HepG2 (cell line): ENCODE data around the gene GPS1. TPM values are rescaled to one million over a fixed set of nuclear protein-coding genes. Genes with fewer than 3 reads are reported as not detected.

Experiments
- CCDC6 ChIP-seq: sonication (generic); formaldehyde crosslinking; IDR thresholded peaks from 2 replicates; pipeline ENCODE4 v1.8.1; 2022; ENCODE audit warnings: mild to moderate bottlenecking, missing genetic modification reagents, moderate library complexity
- CERS6 ChIP-seq: sonication (generic); formaldehyde crosslinking; IDR thresholded peaks from 2 replicates; pipeline ENCODE4 v1.5.0; 2020; ENCODE audit warnings: missing genetic modification reagents
- EED ChIP-seq: sonication (generic); formaldehyde crosslinking; IDR thresholded peaks from 2 replicates; pipeline ENCODE4 v1.5.0; 2020; ENCODE audit warnings: mild to moderate bottlenecking, missing genetic modification reagents
- HMG20A ChIP-seq: IDR thresholded peaks from 2 replicates; pipeline ENCODE4 v1.6.1; 2016; ENCODE audit warnings: borderline replicate concordance
- KDM1A ChIP-seq: IDR thresholded peaks from 2 replicates; pipeline ENCODE4 v1.6.1; 2016; ENCODE audit warnings: missing compliant biosample characterization
- KDM5A ChIP-seq: fragments of 200-600 bp; sonication (generic); IDR thresholded peaks from 2 replicates; pipeline ENCODE4 v1.7.0; 2018; ENCODE audit warnings: antibody characterized with exemption, mild to moderate bottlenecking, low read length, borderline replicate concordance
- SP5 ChIP-seq: IDR thresholded peaks from 2 replicates; pipeline ENCODE4 v1.6.1; 2016; ENCODE audit warnings: low read depth, borderline replicate concordance
- TRIM22 ChIP-seq: fragments of 450-650 bp; IDR thresholded peaks from 2 replicates; pipeline ENCODE4 v1.6.1; 2017
- ZBTB25 ChIP-seq: IDR thresholded peaks from 2 replicates; pipeline ENCODE4 v1.6.1; 2018; ENCODE audit warnings: missing genetic modification reagents
- ZBTB33 ChIP-seq: sonication (generic); formaldehyde crosslinking; IDR thresholded peaks from 2 replicates; pipeline ENCODE4 v1.4.0; 2020; ENCODE audit warnings: missing genetic modification reagents
- ZBTB34 ChIP-seq: sonication (generic); formaldehyde crosslinking; IDR thresholded peaks from 2 replicates; pipeline ENCODE4 v1.8.0; 2022; ENCODE audit warnings: mild to moderate bottlenecking, missing genetic modification reagents
- ZNF207 ChIP-seq: fragments of 450-650 bp; IDR thresholded peaks from 2 replicates; pipeline ENCODE4 v1.6.1; 2016; ENCODE audit warnings: antibody characterized with exemption, borderline replicate concordance
- ZNF253 ChIP-seq: sonication (generic); formaldehyde crosslinking; IDR thresholded peaks from 2 replicates; pipeline ENCODE4 v1.8.0; 2022; ENCODE audit warnings: mild to moderate bottlenecking, missing genetic modification reagents, borderline replicate concordance
- ZNF263 ChIP-seq: sonication (generic); formaldehyde crosslinking; IDR thresholded peaks from 2 replicates; pipeline ENCODE4 v1.4.0; 2020; ENCODE audit warnings: missing genetic modification reagents
- ZNF414 ChIP-seq: sonication (generic); formaldehyde crosslinking; IDR thresholded peaks from 2 replicates; pipeline ENCODE4 v1.5.0; 2020; ENCODE audit warnings: missing genetic modification reagents
- ZNF44 ChIP-seq: sonication (generic); formaldehyde crosslinking; IDR thresholded peaks from 2 replicates; pipeline ENCODE4 v1.5.1; 2020; ENCODE audit warnings: mild to moderate bottlenecking, missing genetic modification reagents
- ZNF512 ChIP-seq: sonication (generic); formaldehyde crosslinking; IDR thresholded peaks from 2 replicates; pipeline ENCODE4 v1.4.0; 2020; ENCODE audit warnings: mild to moderate bottlenecking, missing genetic modification reagents
- ZNF569 ChIP-seq: sonication (generic); formaldehyde crosslinking; IDR thresholded peaks from 2 replicates; pipeline ENCODE4 v1.5.0; 2020; ENCODE audit warnings: mild to moderate bottlenecking, missing genetic modification reagents, moderate library complexity, borderline replicate concordance
- ZNF816 ChIP-seq: sonication (generic); formaldehyde crosslinking; IDR thresholded peaks from 2 replicates; pipeline ENCODE4 v1.8.0; 2022; ENCODE audit warnings: missing genetic modification reagents, mild to moderate bottlenecking, borderline replicate concordance
- polyA plus RNA-seq, 8 experiments: library from polyadenylated mRNA; depleted of rRNA in 3 of 8; stranded (reverse) in 7 of 8; unstranded in 1 of 8; fragments of >200 nt; fragmentation: Illumina TruSeq in 4 of 8; extraction: Trizol in 4 of 8; gene quantifications; 2 replicates each; pipeline versions ENCODE4 v1.2.1 to v1.2.3, GENCODE V29; 2011 to 2016; ENCODE audit warnings: low read depth in 4 of 8, missing spikeins in 1 of 8, mixed read lengths in 1 of 8; ENCODE audit not compliant: insufficient read depth in 1 of 8
- total RNA-seq, 5 experiments: library from RNA; depleted of rRNA; stranded (reverse); fragments of >200 nt; fragmentation: Illumina TruSeq; extraction: Trizol; gene quantifications; 2 replicates each; pipeline ENCODE4 v1.2.3, GENCODE V29; 2016; ENCODE audit warnings: low read depth in 1 of 5

Gene GPS1
- total and polyA plus RNA-seq, 2 of the 13 experiments (the other 11 are each of a cell fraction or from before 2014, with no cell fraction given) = 124 to 128 TPM

- peak; percentile 51; the same call in 1 of the 2 replicates for TF ChIP-seq KDM5A
- TF ChIP-seq ZBTB33 (CRISPR knock-in tag) = no peak
- no peak for TF ChIP-seq ZNF253
- no peak for TF ChIP-seq ZBTB25 (CRISPR knock-in tag)
- TF ChIP-seq ZNF263 (CRISPR knock-in tag) = no peak; the same call in 1 of the 2 replicates
- no peak for TF ChIP-seq KDM1A (CRISPR knock-in tag)
- no peak for TF ChIP-seq SP5 (CRISPR knock-in tag)
- TF ChIP-seq ZNF207 = no peak
- TF ChIP-seq ZBTB34 (CRISPR knock-in tag) = peak; percentile 64; the same call in 1 of the 2 replicates
- no peak for TF ChIP-seq CERS6 (CRISPR knock-in tag)
- no peak for TF ChIP-seq ZNF569 (CRISPR knock-in tag)
- TF ChIP-seq EED (CRISPR knock-in tag) = 0 out of 2 replicates have a peak, but pooled peaks have one; percentile 68
- TF ChIP-seq TRIM22 = no peak
- no peak; the same call in 1 of the 2 replicates for TF ChIP-seq CCDC6 (CRISPR knock-in tag)
- no peak for TF ChIP-seq HMG20A (CRISPR knock-in tag)
- 0 out of 2 replicates have a peak, but pooled peaks have one; percentile 43 for TF ChIP-seq ZNF414
- TF ChIP-seq ZNF816 (CRISPR knock-in tag) = no peak
- TF ChIP-seq ZNF512 (CRISPR knock-in tag) = no peak
- no peak for TF ChIP-seq ZNF44 (CRISPR knock-in tag)
These were observed 28.1 kb upstream of the GPS1 start (continued) for GRCh38 chr17:82023447-82024241.
